CD4-positive, alpha-beta T cell treated with Interleukin-1 beta for 1 hour (primary cell): ENCODE data around the gene KCNIP4.

Source experiments
- DNase-seq, 2 donors: peaks; one replicate each; pipeline ENCODE4 v3.0.0-alpha.2; 2020 to 2022

Gene KCNIP4

DNA sequence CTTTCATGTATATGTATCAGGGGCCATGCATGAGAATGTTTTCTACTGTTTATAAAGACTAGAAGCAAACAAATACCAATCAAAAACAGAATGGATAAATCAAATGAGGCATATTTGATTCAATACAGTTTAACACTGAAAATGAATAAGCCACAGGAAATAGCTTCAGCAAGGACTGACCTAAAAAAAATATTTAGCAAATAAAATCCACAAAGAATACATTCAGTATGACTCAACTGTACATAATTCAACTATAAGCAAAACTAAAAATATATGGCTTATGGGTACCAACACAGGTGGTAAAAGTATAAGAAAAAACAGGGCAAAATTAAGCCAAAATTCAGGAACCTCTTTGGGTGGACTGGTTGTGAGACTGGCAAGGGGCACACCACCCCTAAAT, 112.9 kb downstream of the KCNIP4 start:
- DNase-seq = no peak

- no peak for DNase-seq
These were observed 118.3 kb downstream of the KCNIP4 start for GRCh38 chr4:21830272-21830671.

GRCh38 chr4:21827575-21827974, 121.0 kb downstream of the KCNIP4 start:
- no peak for DNase-seq

DNA sequence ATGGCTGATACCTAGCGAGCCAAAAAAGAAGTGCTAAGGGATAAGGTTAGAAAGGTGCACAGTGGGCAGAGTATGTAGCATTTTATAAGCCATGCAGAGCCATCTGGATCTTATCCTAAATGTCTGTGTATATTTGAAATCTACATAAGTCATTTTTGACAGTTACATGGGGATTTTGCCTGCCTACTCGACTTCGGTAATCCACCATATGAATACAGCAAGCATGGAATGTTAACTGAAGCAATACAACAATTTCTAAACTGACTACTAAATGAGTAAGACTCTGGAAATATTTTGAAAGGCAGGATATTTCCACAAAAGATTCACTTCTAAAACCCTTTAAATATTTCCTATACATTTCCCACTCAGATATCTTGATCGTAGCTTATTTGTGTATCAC, 122.5 kb downstream of the KCNIP4 start:
- DNase-seq = no peak

- no peak for DNase-seq
These were observed 129.5 kb downstream of the KCNIP4 start for GRCh38 chr4:21819086-21819485.

DNA sequence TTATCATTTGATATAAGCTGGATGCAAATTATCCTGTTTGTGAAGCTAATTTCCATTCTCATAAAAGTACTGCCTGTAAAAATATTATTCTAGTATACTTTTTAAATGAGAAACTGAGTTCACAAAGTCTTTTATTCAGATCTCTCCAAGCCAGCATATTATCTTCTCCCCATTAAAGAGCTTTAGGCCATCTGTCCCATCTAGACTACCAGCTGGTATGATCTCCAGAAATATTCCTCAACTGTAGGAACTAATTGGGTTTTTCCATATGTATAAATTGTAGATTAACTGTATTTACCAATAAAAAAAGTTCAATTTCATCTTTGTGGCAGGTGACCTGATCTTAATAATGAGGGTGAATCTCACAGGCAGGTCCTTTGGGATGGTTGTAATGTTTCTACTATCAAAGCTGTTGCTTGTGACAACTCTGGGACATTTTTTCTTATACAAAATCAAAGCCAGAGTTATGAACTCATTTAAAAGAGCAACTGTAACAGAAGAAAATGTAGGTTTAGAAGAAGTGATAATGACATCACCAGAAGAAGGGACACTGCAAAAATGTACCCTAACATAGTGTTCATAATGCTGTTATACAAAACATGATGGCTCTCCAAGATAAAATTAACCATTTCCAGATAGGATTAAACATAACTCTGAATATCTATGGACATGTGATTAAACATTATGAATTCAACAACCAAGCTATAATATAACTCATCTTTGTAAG, 132.8 kb downstream of the KCNIP4 start:
- no peak for DNase-seq

- no peak for DNase-seq
These were observed 137.0 kb downstream of the KCNIP4 start for GRCh38 chr4:21811565-21811964.

DNA sequence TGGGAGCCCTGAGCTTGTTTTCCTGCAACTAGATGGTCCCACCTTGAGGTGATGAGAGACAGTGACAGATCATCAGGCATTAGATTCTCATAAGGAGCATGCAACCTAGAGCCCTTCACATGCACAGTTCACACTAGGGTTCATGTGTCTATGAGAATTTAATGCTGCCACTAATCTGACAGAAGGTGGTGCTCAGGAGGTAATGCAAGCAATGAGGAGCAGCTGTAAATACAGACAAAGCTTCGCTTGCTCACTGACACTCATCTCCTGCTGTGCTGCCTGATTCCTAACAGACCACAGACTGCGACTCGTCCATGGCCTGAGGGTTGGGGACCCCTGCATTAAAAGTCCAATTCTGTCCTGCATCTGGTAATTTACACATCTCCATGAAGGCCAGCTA, 141.6 kb downstream of the KCNIP4 start:
- DNase-seq = no peak

- DNase-seq = no peak
These were observed 146.2 kb downstream of the KCNIP4 start for GRCh38 chr4:21802406-21802805.

- no peak for DNase-seq
These were observed 146.7 kb downstream of the KCNIP4 start for GRCh38 chr4:21801661-21802385.

GRCh38 chr4:21795091-21795490, 153.5 kb downstream of the KCNIP4 start:
- peak in 1 of 2 donors; percentile 10 for DNase-seq

DNA sequence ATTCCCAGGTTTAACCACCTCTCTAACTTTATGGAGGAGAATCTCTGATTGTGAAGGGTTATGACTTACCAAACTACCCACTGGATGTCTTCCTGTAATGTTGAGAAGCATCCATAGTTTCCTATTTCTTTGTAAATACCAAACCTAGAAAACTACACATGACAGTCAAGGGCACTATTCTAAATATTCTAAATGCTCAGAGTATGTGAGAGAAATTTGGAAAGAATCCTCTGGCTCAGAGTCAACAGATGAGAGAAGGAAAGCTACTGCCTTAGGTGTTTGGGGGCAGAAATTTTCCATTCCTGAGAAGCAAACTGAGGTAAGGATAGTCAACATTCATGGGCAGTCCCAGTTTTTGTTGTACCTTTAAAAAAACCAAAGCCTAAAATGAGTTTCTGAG, 155.8 kb downstream of the KCNIP4 start:
- DNase-seq = no peak

GRCh38 chr4:21790438-21791029, 158.0 kb downstream of the KCNIP4 start:
- no peak for DNase-seq

GRCh38 chr4:21780148-21780547, 168.4 kb downstream of the KCNIP4 start:
- DNase-seq = no peak

DNA sequence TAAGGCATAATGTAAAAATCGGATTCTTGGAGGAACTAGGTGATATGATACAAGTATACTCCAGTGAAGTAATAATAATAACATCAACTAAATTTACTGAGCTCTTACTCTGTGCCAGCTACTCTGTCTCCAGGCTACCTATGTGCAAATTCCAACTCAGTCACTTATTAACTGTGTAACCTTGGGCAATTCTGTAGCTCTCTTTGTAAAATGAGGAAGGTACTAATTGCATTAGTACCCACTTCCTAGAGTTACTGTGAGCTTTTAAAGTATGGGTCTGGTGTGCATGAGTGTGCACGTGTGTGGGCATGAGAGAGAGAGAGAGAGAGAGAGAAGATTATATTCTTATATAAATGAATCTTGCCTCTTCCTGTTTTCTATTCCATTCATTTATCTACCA, 169.9 kb downstream of the KCNIP4 start:
- no peak for DNase-seq

GRCh38 chr4:21775703-21776102, 172.9 kb downstream of the KCNIP4 start:
- no peak for DNase-seq

DNA sequence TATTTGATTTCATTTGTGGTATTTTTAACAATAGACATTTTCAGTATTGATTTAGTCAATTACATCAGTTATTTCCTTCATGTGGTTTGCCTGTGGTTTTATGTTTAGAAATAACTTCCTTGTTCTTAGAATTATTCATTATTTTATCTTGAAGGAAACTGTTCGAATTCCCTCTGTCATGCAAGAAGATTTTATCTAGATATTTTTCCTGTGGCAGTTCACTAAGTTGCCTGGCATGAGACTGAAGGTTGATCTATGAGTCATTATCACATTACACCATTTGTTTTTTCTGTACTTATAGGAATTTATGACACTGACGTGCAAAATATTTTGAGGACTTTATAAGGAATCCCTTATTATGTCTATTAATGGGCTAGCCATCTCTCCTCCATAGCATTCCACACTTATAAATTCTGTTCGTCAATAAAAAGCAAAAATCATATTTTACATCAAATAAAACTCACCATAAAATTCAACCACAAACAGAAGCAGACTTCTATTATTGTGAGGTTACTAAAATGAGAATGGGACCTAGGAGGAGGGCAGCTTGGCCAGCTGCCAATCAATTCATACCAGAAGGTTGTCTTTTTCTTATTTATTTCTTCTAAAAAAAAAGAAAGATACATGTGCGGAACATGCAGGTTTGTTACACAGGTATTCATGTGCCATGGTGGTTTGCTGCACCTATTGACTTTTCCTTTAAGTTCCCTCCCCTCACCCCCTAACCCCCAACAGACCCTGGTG, 179.0 kb downstream of the KCNIP4 start:
- no peak for DNase-seq

GRCh38 chr4:21768349-21769310, 179.9 kb downstream of the KCNIP4 start:
- DNase-seq = peak in 1 of 2 donors; percentile 20

GRCh38 chr4:21765810-21766407, 182.7 kb downstream of the KCNIP4 start:
- peak in 1 of 2 donors; percentile 18 for DNase-seq

- no peak for DNase-seq
These were observed 184.7 kb downstream of the KCNIP4 start for GRCh38 chr4:21763855-21764254.

- DNase-seq = no peak
These were observed 191.3 kb downstream of the KCNIP4 start for GRCh38 chr4:21757248-21757647.
